Keratinocyte (primary cell): ENCODE data around the gene CLNK. TPM values are rescaled to one million over a fixed set of nuclear protein-coding genes. Genes with fewer than 3 reads are reported as not detected.

Experiments used
- DNase-seq: peaks from one replicate; pipeline ENCODE4 v3.0.0-alpha.2; 2011; ENCODE audit warnings: low read depth, missing footprints, low spot score
- FAIRE-seq: peaks from 2 replicates; lab custom pipeline; 2011; peaks lifted over from hg19 to GRCh38; lab: Jason Lieb, UNC
- H2AFZ ChIP-seq: 2 replicates; pipeline ENCODE4 v1.6.0; 2012; ENCODE audit warnings: low read length, control low read depth, inconsistent platforms; ENCODE audit not compliant: control insufficient read depth
- H3K27ac ChIP-seq: 2 replicates; pipeline ENCODE4 v1.5.1; 2011; ENCODE audit warnings: low read length; ENCODE audit not compliant: control insufficient read depth, insufficient read depth
- H3K27me3 ChIP-seq: 3 replicates; pipeline ENCODE4 v1.6.0; 2011; ENCODE audit warnings: low read length; ENCODE audit not compliant: control insufficient read depth, insufficient read depth; ENCODE audit errors: extremely low read depth
- H3K36me3 ChIP-seq, 2 experiments: 2 replicates in 1 of 2; 3 replicates in 1 of 2; pipeline ENCODE4 v1.5.1; 2011; ENCODE audit warnings: low read length in 2 of 2, mild to moderate bottlenecking in 1 of 2; ENCODE audit not compliant: control insufficient read depth in 2 of 2, insufficient read depth in 2 of 2; ENCODE audit errors: extremely low read depth in 1 of 2
- H3K4me1 ChIP-seq: 3 replicates; pipeline ENCODE4 v1.5.1; 2011; ENCODE audit warnings: low read length; ENCODE audit not compliant: control insufficient read depth, insufficient read depth; ENCODE audit errors: extremely low read depth
- H3K4me2 ChIP-seq: 3 replicates; pipeline ENCODE4 v1.6.0; 2011; ENCODE audit warnings: low read depth, low read length; ENCODE audit not compliant: control insufficient read depth, insufficient read depth; ENCODE audit errors: extremely low read depth
- H3K4me3 ChIP-seq, 3 experiments: fragments of 200-600 bp in 1 of 3; sonication (generic) in 1 of 3; 2 replicates in 2 of 3; 3 replicates in 1 of 3; pipeline ENCODE4 v1.5.1; 2011 to 2016; ENCODE audit warnings: low read length in 3 of 3, mild to moderate bottlenecking in 3 of 3, control low read depth in 2 of 3, inconsistent platforms in 1 of 3, low read depth in 1 of 3, mixed read lengths in 1 of 3, mixed run types in 1 of 3, moderate library complexity in 1 of 3; ENCODE audit not compliant: control insufficient read depth in 2 of 3, insufficient read depth in 2 of 3; ENCODE audit errors: extremely low read depth in 1 of 3
- H3K79me2 ChIP-seq: 2 replicates; pipeline ENCODE4 v1.6.0; 2012; ENCODE audit warnings: low read length; ENCODE audit not compliant: control insufficient read depth, insufficient read depth
- H3K9ac ChIP-seq: 3 replicates; pipeline ENCODE4 v1.6.0; 2011; ENCODE audit warnings: low read length; ENCODE audit not compliant: control insufficient read depth, insufficient read depth; ENCODE audit errors: extremely low read depth
- H3K9me1 ChIP-seq: 3 replicates; pipeline ENCODE4 v1.6.0; 2011; ENCODE audit warnings: low read length; ENCODE audit not compliant: control insufficient read depth, insufficient read depth; ENCODE audit errors: extremely low read depth
- H3K9me3 ChIP-seq: 2 replicates; pipeline ENCODE4 v1.5.1; 2012; ENCODE audit warnings: low read depth, low read length; ENCODE audit not compliant: control insufficient read depth
- H4K20me1 ChIP-seq: 3 replicates; pipeline ENCODE4 v1.6.0; 2011; ENCODE audit warnings: low read length; ENCODE audit not compliant: control insufficient read depth, insufficient read depth; ENCODE audit errors: extremely low read depth
- EZH2 ChIP-seq: IDR thresholded peaks from one replicate; pipeline ENCODE4 v1.6.1; 2012; ENCODE audit warnings: inconsistent platforms, mild to moderate bottlenecking, low read length, moderate library complexity
- dilution Hi-C: fragments of 300-500 bp; cut with MboI; formaldehyde crosslinking; loops from one replicate; pipeline ENCODE4 v1.7.0; 2020; ENCODE audit warnings: low sequenced_read_pairs; ENCODE audit not compliant: extremely low pct_ligation_motif_present
- polyA plus RNA-seq, 5 experiments: library from polyadenylated mRNA; depleted of rRNA in 3 of 5; stranded (reverse) in 3 of 5; stranded (forward) in 1 of 5; unstranded in 1 of 5; fragments of >200 nt; gene quantifications; 1 replicate in 1 of 5; 2 replicates in 3 of 5; 3 replicates in 1 of 5; pipeline versions ENCODE4 v1.2.1 to v1.2.3, GENCODE V29; 2011 to 2012; ENCODE audit warnings: missing spikeins in 2 of 5, low read depth in 1 of 5, low replicate concordance in 1 of 5
- TF ChIP-seq, protein P1 (sequence below), 3 experiments: IDR thresholded peaks in 1 of 3; conservative IDR thresholded peaks in 1 of 3; optimal IDR thresholded peaks in 1 of 3; 2 replicates in 2 of 3; 3 replicates in 1 of 3; pipeline versions ENCODE3 to v1.5.1; 2011; ENCODE audit warnings: low read length in 3 of 3, mild to moderate bottlenecking in 3 of 3, moderate library complexity in 2 of 3, control low read depth in 1 of 3, inconsistent platforms in 1 of 3; ENCODE audit not compliant: insufficient read depth in 2 of 3; ENCODE audit errors: extremely low read depth in 1 of 3

Gene CLNK
- polyA plus RNA-seq, 1 donor (not counting 4 experiments of a cell fraction or from before 2014, with no cell fraction given): not detected

DNA sequence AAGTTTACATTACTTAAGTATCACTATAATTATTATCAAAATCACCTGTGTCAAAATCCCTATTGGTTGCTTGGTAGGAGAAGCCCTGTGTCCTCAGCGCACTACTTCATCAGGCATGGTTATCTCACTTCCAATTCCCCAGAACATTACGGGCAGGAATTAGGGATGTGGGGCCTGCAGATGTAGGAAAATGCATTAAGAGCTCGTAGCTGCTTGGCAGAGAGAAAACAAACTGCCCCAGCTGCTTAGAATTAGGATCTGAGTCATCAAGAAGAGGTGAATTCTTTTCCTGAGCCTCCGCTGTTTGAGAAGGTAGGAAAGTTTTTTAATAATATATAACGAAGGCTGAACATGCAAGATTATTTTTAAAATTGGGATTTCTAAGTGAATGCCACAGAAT is 31.1 kb upstream of the CLNK start:
- H3K27me3 ChIP-seq: no peaks in the 10 kb centered on the region
- no peak overlapping the region for H3K4me3 ChIP-seq
- H3K9ac ChIP-seq: no peak overlapping the region
- no peak overlapping the region for H2AFZ ChIP-seq
- no peak overlapping the region for H3K4me2 ChIP-seq
- no peaks in the 10 kb centered on the region for H3K9me1 ChIP-seq
- DNase-seq (no peak), FAIRE-seq (no peak)
- no peak overlapping the region for H3K27ac ChIP-seq
- dilution Hi-C loops: no loop called here
- H3K36me3 ChIP-seq: no peaks in the 10 kb centered on the region
- H3K79me2 ChIP-seq: no peaks in the 10 kb centered on the region
- H3K9me3 ChIP-seq: no peaks in the 10 kb centered on the region
- TF ChIP-seq, protein P1, sequence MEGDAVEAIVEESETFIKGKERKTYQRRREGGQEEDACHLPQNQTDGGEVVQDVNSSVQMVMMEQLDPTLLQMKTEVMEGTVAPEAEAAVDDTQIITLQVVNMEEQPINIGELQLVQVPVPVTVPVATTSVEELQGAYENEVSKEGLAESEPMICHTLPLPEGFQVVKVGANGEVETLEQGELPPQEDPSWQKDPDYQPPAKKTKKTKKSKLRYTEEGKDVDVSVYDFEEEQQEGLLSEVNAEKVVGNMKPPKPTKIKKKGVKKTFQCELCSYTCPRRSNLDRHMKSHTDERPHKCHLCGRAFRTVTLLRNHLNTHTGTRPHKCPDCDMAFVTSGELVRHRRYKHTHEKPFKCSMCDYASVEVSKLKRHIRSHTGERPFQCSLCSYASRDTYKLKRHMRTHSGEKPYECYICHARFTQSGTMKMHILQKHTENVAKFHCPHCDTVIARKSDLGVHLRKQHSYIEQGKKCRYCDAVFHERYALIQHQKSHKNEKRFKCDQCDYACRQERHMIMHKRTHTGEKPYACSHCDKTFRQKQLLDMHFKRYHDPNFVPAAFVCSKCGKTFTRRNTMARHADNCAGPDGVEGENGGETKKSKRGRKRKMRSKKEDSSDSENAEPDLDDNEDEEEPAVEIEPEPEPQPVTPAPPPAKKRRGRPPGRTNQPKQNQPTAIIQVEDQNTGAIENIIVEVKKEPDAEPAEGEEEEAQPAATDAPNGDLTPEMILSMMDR (optimal IDR thresholded peaks at IDR 0.05 in 1 of 3, IDR thresholded peaks at IDR 0.05 in 1 of 3, conservative IDR thresholded peaks at IDR 0.05 in 1 of 3; ENCODE audit: extremely low read depth in 1 of 3, insufficient read depth in 2 of 3, low read length in 3 of 3): no peak
- no peak for TF ChIP-seq EZH2
- H4K20me1 ChIP-seq: no peaks in the 10 kb centered on the region
- H3K4me1 ChIP-seq: no peaks in the 10 kb centered on the region

DNA sequence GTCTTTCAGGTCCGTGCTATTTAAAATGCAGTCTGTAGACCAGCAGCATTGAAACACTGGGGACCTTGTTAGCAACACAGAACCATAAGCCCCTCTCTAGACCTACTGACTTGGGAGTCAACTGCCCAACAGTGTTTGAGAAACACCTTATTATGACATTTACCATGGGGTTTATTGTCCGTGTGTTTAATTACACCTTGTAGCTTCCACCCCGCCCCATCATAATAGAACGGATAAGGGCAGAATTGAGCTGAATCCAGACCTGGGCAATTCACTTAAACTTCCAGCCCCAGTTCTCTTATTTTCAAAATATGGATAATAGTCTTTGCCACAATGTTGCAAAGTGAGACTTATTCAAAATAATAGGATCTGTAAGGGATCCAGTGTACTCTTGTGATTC is 30.6 kb upstream of the CLNK start:
- dilution Hi-C loops: no loop called here
- no peak overlapping the region for H3K27ac ChIP-seq
- H3K4me1 ChIP-seq: no peaks in the 10 kb centered on the region
- DNase-seq (no peak), FAIRE-seq (no peak)
- no peaks in the 10 kb centered on the region for H4K20me1 ChIP-seq
- H3K4me3 ChIP-seq: no peak overlapping the region
- H3K9me1 ChIP-seq: no peaks in the 10 kb centered on the region
- no peaks in the 10 kb centered on the region for H3K9me3 ChIP-seq
- H3K27me3 ChIP-seq: no peaks in the 10 kb centered on the region
- TF ChIP-seq, protein P1 (optimal IDR thresholded peaks at IDR 0.05 in 1 of 3, IDR thresholded peaks at IDR 0.05 in 1 of 3, conservative IDR thresholded peaks at IDR 0.05 in 1 of 3; ENCODE audit: extremely low read depth in 1 of 3, insufficient read depth in 2 of 3, low read length in 3 of 3): no peak
- TF ChIP-seq EZH2: no peak
- no peak overlapping the region for H3K4me2 ChIP-seq
- no peak overlapping the region for H3K9ac ChIP-seq
- H3K36me3 ChIP-seq: no peaks in the 10 kb centered on the region
- H3K79me2 ChIP-seq: no peaks in the 10 kb centered on the region
- no peak overlapping the region for H2AFZ ChIP-seq
